ENCODE measurements around the gene FAM228A.

- TF ChIP-seq POLR2AphosphoS5 (IDR thresholded peaks at IDR 0.05; ENCODE audit: borderline replicate concordance, low read depth, low read length) (no peak), EZH2 (IDR thresholded peaks at IDR 0.05) (no peak), FOXP2 (optimal IDR thresholded peaks at IDR 0.05; ENCODE audit: control extremely low read depth, extremely low read length, insufficient read depth) (no peak)
These were observed 7.0 kb downstream of the FAM228A start for GRCh38 chr2:24181849-24182248.
